Endothelial cell of umbilical vein (primary cell): ENCODE data around the gene FAM120AOS.

Experiments used
- EZH2 ChIP-seq: IDR thresholded peaks from 2 replicates; pipeline ENCODE4 v1.6.1; 2012; ENCODE audit warnings: borderline replicate concordance, low read depth, mild to moderate bottlenecking, moderate library complexity, low read length, inconsistent platforms; ENCODE audit not compliant: severe bottlenecking
- MYC ChIP-seq: IDR thresholded peaks from one replicate; pipeline ENCODE4 v1.6.1; 2011; ENCODE audit warnings: mild to moderate bottlenecking, low read depth, low read length
- TF ChIP-seq, protein P1 (sequence below), 2 donors: IDR thresholded peaks; 1 replicate in 1 of 2; 2 replicates in 1 of 2; pipeline ENCODE4 v1.5.1; 2011; ENCODE audit warnings: low read length in 2 of 2, mild to moderate bottlenecking in 2 of 2, moderate library complexity in 2 of 2, control low read depth in 1 of 2, inconsistent platforms in 1 of 2, low read depth in 1 of 2; ENCODE audit not compliant: insufficient read depth in 1 of 2; ENCODE audit errors: extremely low read depth in 1 of 2

- no peak for TF ChIP-seq EZH2
- TF ChIP-seq MYC = no peak
- TF ChIP-seq, protein P1, sequence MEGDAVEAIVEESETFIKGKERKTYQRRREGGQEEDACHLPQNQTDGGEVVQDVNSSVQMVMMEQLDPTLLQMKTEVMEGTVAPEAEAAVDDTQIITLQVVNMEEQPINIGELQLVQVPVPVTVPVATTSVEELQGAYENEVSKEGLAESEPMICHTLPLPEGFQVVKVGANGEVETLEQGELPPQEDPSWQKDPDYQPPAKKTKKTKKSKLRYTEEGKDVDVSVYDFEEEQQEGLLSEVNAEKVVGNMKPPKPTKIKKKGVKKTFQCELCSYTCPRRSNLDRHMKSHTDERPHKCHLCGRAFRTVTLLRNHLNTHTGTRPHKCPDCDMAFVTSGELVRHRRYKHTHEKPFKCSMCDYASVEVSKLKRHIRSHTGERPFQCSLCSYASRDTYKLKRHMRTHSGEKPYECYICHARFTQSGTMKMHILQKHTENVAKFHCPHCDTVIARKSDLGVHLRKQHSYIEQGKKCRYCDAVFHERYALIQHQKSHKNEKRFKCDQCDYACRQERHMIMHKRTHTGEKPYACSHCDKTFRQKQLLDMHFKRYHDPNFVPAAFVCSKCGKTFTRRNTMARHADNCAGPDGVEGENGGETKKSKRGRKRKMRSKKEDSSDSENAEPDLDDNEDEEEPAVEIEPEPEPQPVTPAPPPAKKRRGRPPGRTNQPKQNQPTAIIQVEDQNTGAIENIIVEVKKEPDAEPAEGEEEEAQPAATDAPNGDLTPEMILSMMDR (IDR thresholded peaks at IDR 0.05; ENCODE audit: extremely low read depth in 1 of 2, insufficient read depth in 1 of 2, low read depth in 1 of 2, low read length in 2 of 2) = no peak
These were observed 26.3 kb upstream of the FAM120AOS start for GRCh38 chr9:93479726-93480125.
